ENCODE measurements around the gene C2orf92. TPM values are rescaled to one million over a fixed set of nuclear protein-coding genes. Genes with fewer than 3 reads are reported as not detected.
"Not testable (repeated sequence)": the region's sequence is repeated elsewhere in the genome, so short reads cannot be mapped to it uniquely, and the experiment has no call there.

The C2orf92 gene
- total RNA-seq, 1 experiment from 2014 or later = 10.2 TPM

DNA sequence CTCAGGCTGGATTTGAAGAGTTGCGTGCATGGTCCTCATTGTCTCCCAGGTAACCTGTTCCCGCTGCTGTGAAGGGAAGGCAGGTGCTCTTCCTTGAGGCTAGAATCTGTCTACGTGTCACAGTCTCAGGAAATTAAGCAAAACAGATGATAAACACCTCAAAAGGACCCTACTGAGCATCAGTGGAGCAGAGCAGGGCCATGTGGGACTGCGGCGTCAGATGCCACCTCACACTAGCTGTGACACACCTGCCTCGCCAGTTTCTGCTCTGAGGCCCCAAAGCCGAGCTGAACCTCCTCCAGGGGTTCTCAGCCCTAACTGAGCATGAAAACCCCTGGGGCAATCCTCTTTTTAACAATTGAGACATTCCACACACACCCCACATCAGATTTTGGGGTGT is 2.0 kb downstream of the C2orf92 start:
- intact Hi-C loops (cut with micrococcal nuclease; ENCODE audit: unreplicated experiment) = no loop called here
- Histone ChIP-seq H3K9me3 (no peaks in the 10 kb centered on the region), H3K27me3 (replicated peaks; ENCODE audit: control insufficient read depth, insufficient read depth, low read length) (no peaks in the 10 kb centered on the region), H3K4me3 (ENCODE audit: low read depth, low read length) (no peak overlapping the region), H3K36me3 (ENCODE audit: control insufficient read depth, insufficient read depth, low read length) (no peaks in the 10 kb centered on the region), H3K4me1 (peaks cover 6% of the 10 kb centered on the region)
- H3K4me3 Mint-ChIP-seq (ENCODE audit: unreplicated experiment) = no peak overlapping the region
- H3K36me3 Mint-ChIP-seq (ENCODE audit: insufficient read depth, unreplicated experiment) = no peaks in the 10 kb centered on the region
- H3K27me3 Mint-ChIP-seq (ENCODE audit: insufficient read depth, unreplicated experiment) = no peaks in the 10 kb centered on the region
- ChIA-PET CTCF (no interaction called here), POLR2A (no interaction called here)
- no peak for DNase-seq
- no peaks in the 10 kb centered on the region for H3K4me1 Mint-ChIP-seq (ENCODE audit: low read depth, unreplicated experiment)
- H3K9me3 Mint-ChIP-seq (ENCODE audit: unreplicated experiment) = no peaks in the 10 kb centered on the region
- H3K27ac Mint-ChIP-seq (ENCODE audit: unreplicated experiment) = no peak overlapping the region
- TF ChIP-seq, protein P1, sequence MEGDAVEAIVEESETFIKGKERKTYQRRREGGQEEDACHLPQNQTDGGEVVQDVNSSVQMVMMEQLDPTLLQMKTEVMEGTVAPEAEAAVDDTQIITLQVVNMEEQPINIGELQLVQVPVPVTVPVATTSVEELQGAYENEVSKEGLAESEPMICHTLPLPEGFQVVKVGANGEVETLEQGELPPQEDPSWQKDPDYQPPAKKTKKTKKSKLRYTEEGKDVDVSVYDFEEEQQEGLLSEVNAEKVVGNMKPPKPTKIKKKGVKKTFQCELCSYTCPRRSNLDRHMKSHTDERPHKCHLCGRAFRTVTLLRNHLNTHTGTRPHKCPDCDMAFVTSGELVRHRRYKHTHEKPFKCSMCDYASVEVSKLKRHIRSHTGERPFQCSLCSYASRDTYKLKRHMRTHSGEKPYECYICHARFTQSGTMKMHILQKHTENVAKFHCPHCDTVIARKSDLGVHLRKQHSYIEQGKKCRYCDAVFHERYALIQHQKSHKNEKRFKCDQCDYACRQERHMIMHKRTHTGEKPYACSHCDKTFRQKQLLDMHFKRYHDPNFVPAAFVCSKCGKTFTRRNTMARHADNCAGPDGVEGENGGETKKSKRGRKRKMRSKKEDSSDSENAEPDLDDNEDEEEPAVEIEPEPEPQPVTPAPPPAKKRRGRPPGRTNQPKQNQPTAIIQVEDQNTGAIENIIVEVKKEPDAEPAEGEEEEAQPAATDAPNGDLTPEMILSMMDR (IDR thresholded peaks at IDR 0.05; ENCODE audit: insufficient read depth in 1 of 2, low read depth in 1 of 2, low read length in 1 of 2, severe bottlenecking in 1 of 2, unreplicated experiment in 1 of 2) = no peak
- no TSS peak for BruUV-seq (replicated peaks)

DNA sequence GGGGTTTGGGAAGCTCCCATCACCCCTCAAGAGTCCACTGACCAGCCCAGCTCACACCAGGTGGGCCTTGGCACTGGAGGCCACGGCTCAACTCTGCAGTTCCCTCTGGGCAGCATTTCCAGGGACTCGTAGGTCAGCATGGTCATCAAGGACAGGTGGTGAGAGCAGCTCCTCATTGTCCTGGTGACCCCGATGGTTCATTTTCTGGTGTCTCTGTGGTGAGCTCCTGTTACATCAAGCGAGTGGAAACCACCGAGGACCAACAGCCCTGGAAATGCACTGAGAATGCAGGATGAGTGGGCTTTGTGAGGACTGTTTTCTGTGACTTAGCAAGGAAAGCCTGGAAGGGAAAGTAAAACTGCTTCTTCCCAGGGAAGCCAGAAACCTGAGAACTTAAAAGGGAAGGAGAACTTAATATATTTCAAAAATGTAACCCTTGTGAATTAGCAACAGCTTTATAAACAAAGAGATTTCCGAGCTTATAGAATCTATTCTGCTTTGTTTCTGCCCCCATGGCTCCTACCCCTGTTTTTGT is 3.2 kb downstream of the C2orf92 start:
- CTCF ChIA-PET = not testable (repeated sequence)

DNA sequence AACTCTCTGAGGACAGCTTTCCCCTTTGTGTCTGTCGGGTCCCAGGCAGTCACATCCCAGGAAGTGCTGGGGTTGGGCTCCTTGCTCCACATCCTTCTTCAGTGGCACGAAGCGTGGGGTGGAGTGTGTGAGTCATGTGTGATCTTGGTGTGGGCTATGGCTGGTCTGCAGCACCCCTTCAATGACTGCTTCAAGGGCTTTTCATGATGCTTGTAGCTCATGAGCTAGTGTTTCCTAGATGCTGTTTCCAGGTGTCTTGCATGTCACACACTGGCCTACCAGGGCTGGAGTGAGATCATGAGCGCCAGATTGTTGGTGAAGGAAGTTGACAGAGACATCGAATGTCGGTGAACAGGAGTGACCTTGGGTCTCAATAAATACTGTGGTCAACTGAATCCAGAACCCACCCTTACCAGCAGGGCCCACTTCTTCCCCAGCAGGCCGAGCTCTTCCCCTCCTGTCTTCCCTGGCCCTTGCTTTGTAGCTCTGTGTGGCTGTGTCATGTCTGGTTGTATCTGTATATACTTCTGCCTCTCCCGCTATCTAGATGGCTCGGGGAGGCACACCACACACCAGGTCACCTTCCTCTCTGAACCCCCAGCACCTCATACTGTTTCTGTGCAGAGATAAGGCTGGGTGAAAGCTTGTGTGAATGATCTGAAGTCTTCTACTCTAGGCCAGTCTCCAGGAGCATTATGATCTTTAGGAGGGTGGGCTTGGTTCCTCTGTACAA is 3.8 kb downstream of the C2orf92 start:
- Histone ChIP-seq H3K36me3 (ENCODE audit: control insufficient read depth, insufficient read depth, low read length) (no peaks in the 10 kb centered on the region), H3K27me3 (replicated peaks; ENCODE audit: control insufficient read depth, insufficient read depth, low read length) (no peaks in the 10 kb centered on the region), H3K4me3 (ENCODE audit: low read depth, low read length) (no peak overlapping the region), H3K9me3 (no peaks in the 10 kb centered on the region), H3K4me1 (peaks cover 6% of the 10 kb centered on the region)
- DNase-seq = no peak
- Mint-ChIP-seq H3K4me1 (ENCODE audit: low read depth, unreplicated experiment) (no peaks in the 10 kb centered on the region), H3K9me3 (ENCODE audit: unreplicated experiment) (no peaks in the 10 kb centered on the region), H3K27ac (ENCODE audit: unreplicated experiment) (no peak overlapping the region), H3K36me3 (ENCODE audit: insufficient read depth, unreplicated experiment) (no peaks in the 10 kb centered on the region), H3K4me3 (ENCODE audit: unreplicated experiment) (no peak overlapping the region), H3K27me3 (ENCODE audit: insufficient read depth, unreplicated experiment) (no peaks in the 10 kb centered on the region)
- intact Hi-C loops (cut with micrococcal nuclease; ENCODE audit: unreplicated experiment) = no loop called here
- TF ChIP-seq, protein P1 (IDR thresholded peaks at IDR 0.05; ENCODE audit: insufficient read depth in 1 of 2, low read depth in 1 of 2, low read length in 1 of 2, severe bottlenecking in 1 of 2, unreplicated experiment in 1 of 2) = no peak
- no TSS peak for BruUV-seq (replicated peaks)
- POLR2A ChIA-PET = interaction anchor here (0.6 kb wide), 1 partner anchor 10 kb away, joined by 4 read pairs; no protein-coding TSS in a partner anchor
- CTCF ChIA-PET = interaction anchor here (0.8 kb wide), 1 partner anchor 9 kb away, joined by 3 read pairs; the partner anchor contains the start of gene ACTR1B

More for the DNA sequence above, 3.2 kb downstream of the C2orf92 start:
- BruUV-seq (replicated peaks); H3K4me3 ChIP-seq (ENCODE audit: low read depth, low read length); intact Hi-C loops (cut with micrococcal nuclease; ENCODE audit: unreplicated experiment); H3K36me3 ChIP-seq (ENCODE audit: control insufficient read depth, insufficient read depth, low read length); H3K27me3 Mint-ChIP-seq (ENCODE audit: insufficient read depth, unreplicated experiment); H3K4me3 Mint-ChIP-seq (ENCODE audit: unreplicated experiment); H3K36me3 Mint-ChIP-seq (ENCODE audit: insufficient read depth, unreplicated experiment); H3K27me3 ChIP-seq (replicated peaks; ENCODE audit: control insufficient read depth, insufficient read depth, low read length); DNase-seq; H3K9me3 Mint-ChIP-seq (ENCODE audit: unreplicated experiment); H3K9me3 ChIP-seq; H3K4me1 ChIP-seq; H3K4me1 Mint-ChIP-seq (ENCODE audit: low read depth, unreplicated experiment); H3K27ac Mint-ChIP-seq (ENCODE audit: unreplicated experiment): not testable (repeated sequence)
- POLR2A ChIA-PET = interaction anchor here (0.6 kb wide), 1 partner anchor 1338 kb away, joined by 4 read pairs; no protein-coding TSS in a partner anchor

Data from Caco-2 (cell line).